ENCODE measurements around the gene TMEM37. TPM values are rescaled to one million over a fixed set of nuclear protein-coding genes. Genes with fewer than 3 reads are reported as not detected.

The TMEM37 gene
- total RNA-seq, 2 experiments from 2014 or later: not detected

DNA sequence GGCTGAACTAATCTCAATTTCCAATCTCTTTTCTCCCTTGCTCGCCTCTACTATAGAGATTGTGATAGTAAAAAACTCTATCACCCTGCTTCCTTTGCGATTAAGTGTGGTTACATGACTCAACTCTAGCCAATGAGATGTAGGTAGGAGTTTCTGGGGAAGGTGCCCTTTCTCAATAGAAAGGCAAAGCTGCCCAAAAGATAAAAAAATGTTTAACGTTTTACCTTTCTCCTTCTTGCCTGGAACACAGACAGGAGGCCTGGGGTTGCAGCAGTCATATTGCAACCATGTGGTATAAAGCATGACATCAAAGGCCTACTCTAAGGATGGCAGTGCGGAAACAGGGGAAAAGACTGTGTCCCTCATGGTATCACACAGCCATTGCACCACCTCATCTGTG lies 31.5 kb downstream of the TMEM37 start:
- H3K36me3 Mint-ChIP-seq (ENCODE audit: low read depth): no peaks in the 10 kb centered on the region
- no peaks in the 10 kb centered on the region for H3K9me3 Mint-ChIP-seq
- H3K4me1 Mint-ChIP-seq: peaks cover 4% of the 10 kb centered on the region
- ChIA-PET POLR2A (no interaction called here), CTCF (no interaction called here)
- H3K4me3 Mint-ChIP-seq: no peak overlapping the region
- H3K27me3 Mint-ChIP-seq: peaks cover 3% of the 10 kb centered on the region
- no peak overlapping the region for H3K27ac Mint-ChIP-seq
- DNase-seq: no peak

DNA sequence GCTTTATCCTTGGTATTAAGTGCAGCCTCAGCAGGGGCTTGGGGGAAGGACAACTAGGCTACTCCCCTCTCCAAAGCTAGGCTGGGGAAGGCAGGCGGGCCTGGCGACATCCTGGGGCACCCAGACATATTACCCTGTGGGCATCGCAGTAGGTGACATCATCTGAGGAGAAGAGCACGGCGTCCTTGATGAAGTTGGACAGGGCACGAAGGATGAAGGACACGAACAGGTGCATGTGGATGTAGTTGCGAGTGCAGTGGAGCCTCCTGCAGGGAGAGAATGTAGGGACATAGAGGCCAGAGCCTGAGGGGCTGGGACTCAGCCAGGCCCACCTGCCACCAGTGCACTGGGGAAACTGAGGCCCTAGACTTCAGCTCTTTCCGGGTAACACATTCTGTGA lies 32.3 kb downstream of the TMEM37 start:
- Mint-ChIP-seq H3K27me3 (peaks cover 7% of the 10 kb centered on the region), H3K36me3 (ENCODE audit: low read depth) (no peaks in the 10 kb centered on the region), H3K4me1 (peaks cover 4% of the 10 kb centered on the region), H3K4me3 (no peak overlapping the region), H3K27ac (no peak overlapping the region), H3K9me3 (no peaks in the 10 kb centered on the region)
- ChIA-PET CTCF (interaction anchor here (0.8 to 1.9 kb wide), 2 partner anchors 13 to 16 kb away, joined by 3 to 8 read pairs; no protein-coding TSS in a partner anchor), POLR2A (no interaction called here)
- no peak for DNase-seq

DNA sequence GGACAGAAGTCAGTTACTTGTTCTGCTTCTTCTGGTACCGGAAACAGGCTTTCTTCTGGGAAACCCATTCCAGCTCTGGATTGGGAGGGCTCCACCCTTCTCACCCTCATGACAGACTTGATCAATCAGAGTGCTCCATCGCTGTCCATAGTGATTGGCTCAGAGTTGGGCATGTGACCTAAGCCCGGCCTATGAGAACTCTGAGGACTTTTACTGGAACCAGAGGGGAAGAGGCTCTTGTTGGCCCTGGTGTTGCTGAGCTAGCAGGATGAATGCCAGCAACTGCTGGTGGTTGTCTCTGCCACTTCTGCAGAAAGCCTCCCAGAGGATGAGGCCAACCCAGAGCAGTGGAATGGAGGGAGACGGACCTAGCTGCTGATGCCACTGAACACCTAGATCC lies 33.3 kb downstream of the TMEM37 start:
- no peak for DNase-seq
- ChIA-PET POLR2A (no interaction called here), CTCF (interaction anchor here (1.1 to 1.9 kb wide), 2 partner anchors 12 to 15 kb away, joined by 4 to 8 read pairs; no protein-coding TSS in a partner anchor)
- Mint-ChIP-seq H3K27ac (no peak overlapping the region), H3K9me3 (no peaks in the 10 kb centered on the region), H3K4me3 (no peak overlapping the region), H3K36me3 (ENCODE audit: low read depth) (no peaks in the 10 kb centered on the region), H3K27me3 (peaks cover 11% of the 10 kb centered on the region), H3K4me1 (peaks cover 4% of the 10 kb centered on the region)

DNA sequence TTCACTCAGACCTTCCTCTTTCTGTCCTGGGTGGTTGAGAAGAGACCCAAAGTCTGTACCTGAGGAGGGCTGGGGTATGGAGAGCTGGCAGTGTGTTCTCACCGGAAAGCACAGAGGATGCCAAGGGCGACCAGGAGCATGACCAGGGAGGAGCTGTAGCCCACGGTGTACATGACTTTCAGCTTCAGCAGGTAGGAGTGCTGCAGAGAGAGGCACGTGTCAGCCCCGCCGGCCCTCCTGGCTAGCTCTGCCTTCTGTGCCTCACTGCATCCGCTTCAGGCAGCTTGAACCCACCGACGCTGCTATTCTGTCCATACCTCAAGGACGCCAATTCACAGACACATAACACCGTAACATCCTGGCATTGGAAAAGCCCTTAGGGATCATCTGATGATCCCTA lies 34.0 kb downstream of the TMEM37 start:
- peaks cover 11% of the 10 kb centered on the region for H3K27me3 Mint-ChIP-seq
- POLR2A ChIA-PET: no interaction called here
- no peak for DNase-seq
- H3K27ac Mint-ChIP-seq: no peak overlapping the region
- H3K4me3 Mint-ChIP-seq: no peak overlapping the region
- H3K36me3 Mint-ChIP-seq (ENCODE audit: low read depth): no peaks in the 10 kb centered on the region
- CTCF ChIA-PET: interaction anchor here (1.1 to 1.9 kb wide), 3 partner anchors 11 to 14 kb away, joined by 3 to 8 read pairs (median 4); no protein-coding TSS in a partner anchor
- H3K4me1 Mint-ChIP-seq: peaks cover 4% of the 10 kb centered on the region
- H3K9me3 Mint-ChIP-seq: no peaks in the 10 kb centered on the region

DNA sequence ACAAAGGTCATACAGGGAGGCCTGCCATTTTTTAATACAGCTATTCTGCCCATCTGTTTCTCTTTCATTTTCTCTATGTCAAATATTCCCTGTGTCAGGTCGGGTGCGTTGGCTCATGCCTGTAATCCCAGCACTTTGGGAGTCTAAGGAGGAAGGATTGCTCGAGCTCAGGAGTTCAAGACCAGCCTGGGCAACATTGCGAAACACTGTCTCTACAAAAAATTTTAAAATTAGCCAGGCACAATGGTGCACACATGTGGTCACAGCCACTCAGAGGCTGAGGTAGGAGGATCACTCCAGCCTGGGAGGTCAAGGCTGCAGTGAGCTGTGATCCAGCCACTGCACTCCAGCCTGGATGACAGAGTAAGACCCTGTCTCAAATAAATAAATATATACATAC lies 34.7 kb downstream of the TMEM37 start:
- no peak for DNase-seq
- CTCF ChIA-PET: interaction anchor here (1.1 to 1.6 kb wide), 2 partner anchors 10 to 13 kb away, joined by 3 to 4 read pairs; no protein-coding TSS in a partner anchor
- no peaks in the 10 kb centered on the region for H3K36me3 Mint-ChIP-seq (ENCODE audit: low read depth)
- H3K9me3 Mint-ChIP-seq: no peaks in the 10 kb centered on the region
- no peak overlapping the region for H3K4me3 Mint-ChIP-seq
- POLR2A ChIA-PET: no interaction called here
- no peak overlapping the region for H3K27ac Mint-ChIP-seq
- peaks cover 4% of the 10 kb centered on the region for H3K4me1 Mint-ChIP-seq
- peaks cover 13% of the 10 kb centered on the region for H3K27me3 Mint-ChIP-seq

DNA sequence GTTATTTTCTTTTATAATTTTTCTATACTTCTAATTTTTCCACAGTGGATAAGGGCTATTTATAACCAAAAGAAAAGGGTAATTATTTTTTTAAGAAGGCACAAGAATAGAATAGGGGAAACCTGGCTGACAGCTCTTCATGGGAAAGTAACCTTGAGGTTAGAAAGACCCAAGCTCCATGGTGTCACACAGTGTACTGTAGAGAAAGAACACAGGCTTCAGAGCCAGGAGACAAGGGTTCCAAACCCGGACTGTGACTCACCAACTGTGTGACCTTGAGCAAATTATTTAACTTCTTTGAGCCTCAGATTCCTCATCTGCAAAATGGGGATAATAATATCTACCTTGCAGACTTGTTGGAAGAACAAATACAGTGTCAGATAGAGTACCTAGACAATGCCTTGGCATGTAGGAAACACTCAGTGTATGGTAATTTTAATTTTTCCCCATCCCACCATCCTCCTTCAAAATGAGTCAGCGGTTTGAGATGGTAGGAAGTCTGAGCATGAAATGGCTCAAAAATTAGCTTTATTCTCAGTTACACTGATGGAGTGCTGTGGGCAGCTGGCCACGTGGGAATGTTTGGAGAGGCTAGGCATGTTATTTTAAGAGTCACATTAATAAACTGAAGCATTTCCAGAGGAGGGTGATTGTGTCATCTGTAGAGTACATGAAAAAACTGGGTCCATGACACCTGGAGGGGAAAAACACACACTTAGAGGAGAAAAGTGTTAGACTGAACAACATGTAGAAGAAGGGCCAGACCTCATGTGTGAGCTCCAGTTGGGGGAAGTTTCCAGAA lies 36.7 kb downstream of the TMEM37 start:
- no peak overlapping the region for H3K4me3 Mint-ChIP-seq
- ChIA-PET CTCF (interaction anchor here (1.0 kb wide), 1 partner anchor 15 kb away, joined by 3 read pairs; no protein-coding TSS in a partner anchor), POLR2A (no interaction called here)

DNA sequence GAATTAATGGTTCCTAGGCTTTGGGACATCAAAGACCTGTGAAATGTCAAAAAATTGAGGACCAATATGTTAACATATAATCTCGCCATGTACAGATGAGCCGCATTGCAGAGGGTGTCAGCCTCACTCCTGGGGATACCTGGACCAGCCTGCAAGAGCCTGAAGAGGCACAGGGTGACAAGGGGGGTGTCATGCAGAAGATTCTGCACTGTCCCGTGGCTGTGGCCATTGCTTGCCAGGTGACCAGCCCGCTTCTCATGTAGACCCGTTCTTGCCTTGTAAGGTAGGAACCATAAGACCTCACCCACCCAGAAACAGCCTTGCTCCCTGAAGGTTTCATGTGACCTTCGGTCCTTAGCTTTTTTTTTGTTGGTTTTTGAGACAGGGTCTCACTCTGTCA lies 37.5 kb downstream of the TMEM37 start:
- H3K36me3 Mint-ChIP-seq (ENCODE audit: low read depth): no peaks in the 10 kb centered on the region
- no peaks in the 10 kb centered on the region for H3K9me3 Mint-ChIP-seq
- H3K4me3 Mint-ChIP-seq: no peak overlapping the region
- POLR2A ChIA-PET: no interaction called here
- H3K4me1 Mint-ChIP-seq: no peaks in the 10 kb centered on the region
- peaks cover 13% of the 10 kb centered on the region for H3K27me3 Mint-ChIP-seq
- DNase-seq: no peak
- H3K27ac Mint-ChIP-seq: no peak overlapping the region
- CTCF ChIA-PET: interaction anchor here (1.0 kb wide), 1 partner anchor 14 kb away, joined by 3 read pairs; no protein-coding TSS in a partner anchor

More for the DNA sequence above, 36.7 kb downstream of the TMEM37 start:
- Mint-ChIP-seq H3K9me3 (no peaks in the 10 kb centered on the region), H3K4me1 (no peaks in the 10 kb centered on the region), H3K27ac (no peak overlapping the region), H3K27me3 (peaks cover 13% of the 10 kb centered on the region), H3K36me3 (ENCODE audit: low read depth) (no peaks in the 10 kb centered on the region)
- no peak for DNase-seq

DNA sequence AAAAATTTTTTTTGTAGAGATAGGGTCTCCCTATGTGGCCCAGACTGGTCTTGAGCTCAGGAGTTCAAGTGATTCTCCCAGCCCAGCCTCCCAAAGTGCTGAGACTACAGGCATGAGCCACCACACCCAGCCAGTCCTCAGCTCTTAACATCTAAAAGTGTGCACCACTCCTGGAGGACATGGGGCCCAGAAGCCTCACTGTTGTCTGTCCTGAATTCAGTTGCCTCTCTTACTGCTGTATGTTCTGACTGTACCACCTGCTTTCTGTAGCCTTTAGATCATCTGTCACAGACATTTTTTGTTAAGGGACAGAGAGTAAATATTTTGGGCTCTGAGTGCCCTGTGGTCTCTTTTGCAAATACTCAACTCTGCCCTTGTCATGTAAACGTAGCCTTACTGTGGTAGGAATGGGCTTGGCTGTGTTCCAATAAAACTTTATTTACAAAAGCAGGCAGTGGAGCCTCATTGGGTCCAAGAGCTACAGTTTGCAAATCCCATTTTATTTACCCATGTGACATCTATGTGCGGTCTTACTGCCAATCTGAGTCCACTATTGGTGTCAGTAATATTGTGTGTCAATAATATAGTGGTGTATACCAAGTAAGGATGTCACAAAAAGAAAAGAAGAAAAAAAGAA lies 38.1 kb downstream of the TMEM37 start:
- CTCF ChIA-PET: no interaction called here
- Mint-ChIP-seq H3K36me3 (ENCODE audit: low read depth) (no peaks in the 10 kb centered on the region), H3K27ac (no peak overlapping the region), H3K4me3 (no peak overlapping the region), H3K27me3 (peaks cover 13% of the 10 kb centered on the region), H3K9me3 (no peaks in the 10 kb centered on the region), H3K4me1 (no peaks in the 10 kb centered on the region)
- POLR2A ChIA-PET: no interaction called here
- DNase-seq: no peak

DNA sequence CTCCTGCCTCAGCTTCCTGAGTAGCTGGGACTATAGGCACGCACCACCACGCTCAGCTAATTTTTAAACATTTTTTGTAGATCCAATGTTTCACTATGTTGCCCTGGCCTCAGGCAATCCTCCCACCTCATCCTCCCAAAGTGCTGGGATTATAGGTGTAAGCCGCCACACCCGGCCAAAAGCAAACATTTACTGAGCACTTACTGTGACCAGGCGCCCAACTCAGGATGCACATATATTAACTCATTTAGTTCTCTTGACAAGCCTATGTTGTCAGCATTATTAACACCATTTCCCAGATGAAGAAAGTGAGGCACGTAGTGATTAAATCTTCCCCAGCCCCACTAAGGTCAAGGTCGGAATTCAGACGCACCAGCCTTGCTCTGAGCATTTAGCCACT lies 41.1 kb downstream of the TMEM37 start:
- H3K9me3 Mint-ChIP-seq: no peaks in the 10 kb centered on the region
- no peak for DNase-seq
- peaks cover 12% of the 10 kb centered on the region for H3K27me3 Mint-ChIP-seq
- CTCF ChIA-PET: no interaction called here
- H3K36me3 Mint-ChIP-seq (ENCODE audit: low read depth): no peaks in the 10 kb centered on the region
- no peaks in the 10 kb centered on the region for H3K4me1 Mint-ChIP-seq
- POLR2A ChIA-PET: no interaction called here
- no peak overlapping the region for H3K27ac Mint-ChIP-seq
- H3K4me3 Mint-ChIP-seq: no peak overlapping the region

DNA sequence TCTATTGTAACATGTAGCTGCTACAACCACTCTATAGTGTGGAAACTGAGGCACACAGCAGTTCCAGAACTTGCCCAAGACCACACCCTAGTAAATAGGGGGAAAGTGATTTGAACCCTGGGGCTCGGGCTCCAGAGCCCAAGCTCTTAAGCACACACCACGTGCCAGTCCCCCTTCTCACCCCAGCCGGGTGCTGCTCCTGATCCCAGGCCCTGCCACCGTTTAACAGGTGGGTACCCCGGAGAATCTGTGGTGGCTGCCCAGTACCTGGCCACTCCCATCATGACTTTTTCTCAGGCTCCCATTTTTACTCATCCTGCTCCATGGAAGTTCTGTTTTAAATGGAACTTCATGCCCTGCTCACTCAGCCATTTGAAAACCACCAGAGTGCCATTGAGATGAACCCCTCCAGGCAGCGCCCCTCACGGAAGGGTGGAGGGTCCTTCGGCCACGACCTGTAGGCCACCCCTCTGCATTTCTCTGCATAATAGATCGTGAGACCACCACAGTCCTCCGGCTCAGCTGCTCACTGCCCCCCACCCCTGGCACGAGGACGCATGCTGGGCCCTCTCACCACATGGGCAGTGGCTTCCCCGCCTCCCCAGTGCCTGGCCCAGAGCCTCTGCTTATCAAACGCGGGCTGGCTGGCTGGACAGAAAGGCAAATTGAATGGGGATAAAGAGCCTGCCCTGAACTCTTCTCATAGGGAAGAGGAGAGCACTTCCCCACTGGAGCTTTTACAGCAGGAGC lies 42.1 kb downstream of the TMEM37 start:
- POLR2A ChIA-PET: no interaction called here
- Mint-ChIP-seq H3K27me3 (peaks cover 8% of the 10 kb centered on the region), H3K4me3 (no peak overlapping the region), H3K36me3 (ENCODE audit: low read depth) (no peaks in the 10 kb centered on the region), H3K9me3 (no peaks in the 10 kb centered on the region), H3K4me1 (no peaks in the 10 kb centered on the region), H3K27ac (no peak overlapping the region)
- DNase-seq: no peak
- CTCF ChIA-PET: no interaction called here

DNA sequence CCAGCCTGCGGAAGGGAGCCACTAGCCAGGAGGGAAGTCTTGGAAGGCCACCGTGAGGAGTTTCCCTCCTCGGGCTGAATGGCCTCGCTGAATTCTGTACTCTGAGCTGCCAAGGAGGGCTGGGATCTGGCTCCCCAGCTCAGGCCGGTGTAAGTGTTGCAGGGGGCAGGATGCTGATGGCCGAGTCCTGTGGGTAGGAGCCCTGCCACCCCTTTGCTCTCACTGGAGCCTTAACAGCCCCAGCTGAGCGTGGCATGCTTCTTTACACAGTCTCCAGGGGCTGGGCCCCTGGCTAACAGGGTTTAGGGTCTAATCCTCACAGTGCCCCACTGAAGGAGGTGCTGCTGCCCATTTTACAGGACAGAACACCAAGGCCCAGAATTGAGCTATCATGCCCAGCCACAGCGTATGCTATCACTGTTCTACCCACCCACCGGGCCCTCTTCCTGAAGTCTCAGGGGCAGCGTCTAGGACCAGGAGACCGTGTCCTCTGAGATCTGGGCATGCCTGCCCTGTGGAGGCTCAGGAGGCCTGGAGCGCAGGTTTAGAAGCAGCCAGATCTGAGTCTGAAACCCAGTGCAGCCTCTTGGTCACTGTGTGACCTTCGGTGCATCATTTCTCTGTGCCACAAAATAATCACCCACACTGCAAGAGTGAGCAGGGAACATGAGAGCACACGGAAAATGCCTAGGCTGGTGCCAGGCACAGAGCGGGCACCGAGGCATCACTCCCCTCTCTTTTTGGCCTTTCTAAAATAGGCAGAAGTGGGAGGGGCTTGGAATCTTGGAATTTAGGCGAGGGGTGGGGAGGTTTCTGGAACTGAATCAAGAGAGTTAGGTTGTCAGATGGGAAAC lies 42.9 kb downstream of the TMEM37 start:
- no peak for DNase-seq
- no peaks in the 10 kb centered on the region for H3K4me1 Mint-ChIP-seq
- H3K27ac Mint-ChIP-seq: no peak overlapping the region
- ChIA-PET CTCF (no interaction called here), POLR2A (no interaction called here)
- no peaks in the 10 kb centered on the region for H3K9me3 Mint-ChIP-seq
- H3K36me3 Mint-ChIP-seq (ENCODE audit: low read depth): no peaks in the 10 kb centered on the region
- peaks cover 2% of the 10 kb centered on the region for H3K27me3 Mint-ChIP-seq
- no peak overlapping the region for H3K4me3 Mint-ChIP-seq

DNA sequence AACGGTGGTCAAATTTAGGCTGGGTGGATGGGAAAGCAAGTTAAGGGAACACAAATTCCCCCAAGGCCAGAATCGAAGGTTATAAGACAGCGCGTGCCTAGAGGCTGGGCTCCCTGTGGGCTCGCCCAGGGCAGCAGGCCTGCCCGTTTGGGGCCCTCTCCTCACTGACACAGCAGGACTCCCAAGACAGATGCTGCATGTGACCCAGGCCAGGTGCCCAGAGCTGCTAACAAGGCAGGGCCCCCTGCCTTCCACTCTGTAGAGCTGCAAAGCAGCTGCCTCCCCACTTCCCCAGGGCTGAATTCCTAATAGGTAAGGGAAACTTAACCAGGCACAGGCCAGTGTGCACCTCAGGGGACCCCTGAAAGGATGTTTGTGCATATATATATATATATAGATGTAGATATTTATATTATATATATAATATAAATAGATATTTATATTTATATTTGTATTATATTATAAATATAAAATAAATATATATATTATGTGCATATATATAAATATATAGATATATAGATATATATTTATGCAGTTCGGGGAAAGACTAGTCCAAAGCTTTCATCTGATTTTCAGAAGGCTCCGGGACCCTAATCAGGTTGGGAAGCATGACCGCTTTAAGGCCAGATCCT lies 43.7 kb downstream of the TMEM37 start:
- no peaks in the 10 kb centered on the region for H3K36me3 Mint-ChIP-seq (ENCODE audit: low read depth)
- H3K9me3 Mint-ChIP-seq: no peaks in the 10 kb centered on the region
- peaks cover 2% of the 10 kb centered on the region for H3K27me3 Mint-ChIP-seq
- H3K27ac Mint-ChIP-seq: no peak overlapping the region
- POLR2A ChIA-PET: no interaction called here
- DNase-seq: no peak
- CTCF ChIA-PET: interaction anchor here (1.2 to 2.4 kb wide), 5 partner anchors 16 to 108 kb away, joined by 3 to 10 read pairs (median 6); no protein-coding TSS in a partner anchor
- H3K4me3 Mint-ChIP-seq: no peak overlapping the region
- H3K4me1 Mint-ChIP-seq: no peaks in the 10 kb centered on the region
